Activated T-helper 2 cell treated with anti-CD3 and anti-CD28 coated beads, Interferon-gamma antibody, Interleukin-2, Interleukin-4, amounts not matched to agents 10 μg/mL and 5 μg/mL and 100 μg/mL, durations not matched to agents 14 hours and 24 hours and 36 hours (primary cell): Measurements from ENCODE around the gene MAP2K1. TPM values are rescaled to one million over a fixed set of nuclear protein-coding genes. Genes with fewer than 3 reads are reported as not detected.

ENCODE experiments used
- DNase-seq: peaks from one replicate; pipeline ENCODE4 v3.0.0; 2021; ENCODE audit warnings: low spot score
- H3K27ac Mint-ChIP-seq: one replicate; pipeline ENCODE4 v1.8.0; 2021; ENCODE audit warnings: mixed read lengths
- H3K27me3 Mint-ChIP-seq: one replicate; pipeline ENCODE4 v1.8.0; 2021; ENCODE audit warnings: low read depth, mixed read lengths
- H3K36me3 Mint-ChIP-seq: one replicate; pipeline ENCODE4 v1.8.0; 2021; ENCODE audit warnings: low read depth, mixed read lengths
- H3K4me1 Mint-ChIP-seq: one replicate; pipeline ENCODE4 v1.8.0; 2021; ENCODE audit warnings: low read depth, mixed read lengths
- H3K4me3 Mint-ChIP-seq: one replicate; pipeline ENCODE4 v1.8.0; 2021; ENCODE audit warnings: low read depth, mild to moderate bottlenecking, moderate library complexity, mixed read lengths
- H3K9me3 Mint-ChIP-seq: one replicate; pipeline ENCODE4 v1.8.0; 2021; ENCODE audit warnings: mixed read lengths
- intact Hi-C: fragments of 100-400 bp; cut with micrococcal nuclease; formaldehyde crosslinking; loops from one replicate; pipeline ENCODE4 v1.15.1; 2023
- total RNA-seq: library from RNA; stranded (reverse); gene quantifications from 2 replicates; pipeline ENCODE4 v1.2.3, GENCODE V29; 2022

Gene MAP2K1
- total RNA-seq, 1 donor from 2014 or later, result 111 TPM

- H3K27ac Mint-ChIP-seq, result peak overlapping the region; percentile 7
- intact Hi-C loops, result no loop called here
- DNase-seq, result no peak
- no peaks in the 10 kb centered on the region for H3K9me3 Mint-ChIP-seq
- H3K4me1 Mint-ChIP-seq, result peaks cover 54% of the 10 kb centered on the region
- no peak overlapping the region for H3K4me3 Mint-ChIP-seq
- peaks cover 28% of the 10 kb centered on the region for H3K36me3 Mint-ChIP-seq
- no peaks in the 10 kb centered on the region for H3K27me3 Mint-ChIP-seq
Measured at GRCh38 chr15:66474963-66475362, 88.3 kb downstream of the MAP2K1 start.

GRCh38 chr15:66476535-66476934 is 89.8 kb downstream of the MAP2K1 start:
- peaks cover 42% of the 10 kb centered on the region for H3K4me1 Mint-ChIP-seq
- H3K9me3 Mint-ChIP-seq, result no peaks in the 10 kb centered on the region
- no peaks in the 10 kb centered on the region for H3K27me3 Mint-ChIP-seq
- H3K36me3 Mint-ChIP-seq, result peaks cover 36% of the 10 kb centered on the region
- intact Hi-C loops, result no loop called here
- DNase-seq, result no peak
- no peak overlapping the region for H3K4me3 Mint-ChIP-seq
- peak overlapping the region; percentile 76 for H3K27ac Mint-ChIP-seq

- no peak for DNase-seq
- H3K27me3 Mint-ChIP-seq, result no peaks in the 10 kb centered on the region
- H3K36me3 Mint-ChIP-seq, result peaks cover 40% of the 10 kb centered on the region
- H3K27ac Mint-ChIP-seq, result peak overlapping the region; percentile 55
- H3K9me3 Mint-ChIP-seq, result no peaks in the 10 kb centered on the region
- peaks cover 39% of the 10 kb centered on the region for H3K4me1 Mint-ChIP-seq
- H3K4me3 Mint-ChIP-seq, result no peak overlapping the region
- intact Hi-C loops, result no loop called here
Measured at GRCh38 chr15:66477011-66477410, 90.3 kb downstream of the MAP2K1 start.

DNA sequence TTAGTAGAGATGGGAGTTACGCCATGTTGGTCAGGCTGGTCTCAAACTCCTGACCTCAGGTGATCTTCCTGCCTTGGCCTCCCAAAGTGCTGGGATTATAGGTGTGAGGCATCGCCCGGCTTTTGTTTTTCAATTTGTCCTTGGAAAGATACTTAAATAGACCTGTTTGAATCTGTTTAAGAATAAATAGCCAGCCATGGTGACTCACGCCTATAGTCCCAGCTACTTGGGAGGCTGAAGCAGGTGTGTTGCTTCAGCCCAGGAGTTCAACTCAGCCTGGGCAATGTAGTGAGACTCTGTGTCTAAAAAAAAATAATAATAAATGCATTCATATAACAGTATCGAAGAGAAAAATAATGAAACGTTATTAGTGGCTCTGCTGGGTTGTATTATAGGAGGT is 93.6 kb downstream of the MAP2K1 start:
- peaks cover 40% of the 10 kb centered on the region for H3K36me3 Mint-ChIP-seq
- no peaks in the 10 kb centered on the region for H3K27me3 Mint-ChIP-seq
- no peak overlapping the region for H3K27ac Mint-ChIP-seq

DNA sequence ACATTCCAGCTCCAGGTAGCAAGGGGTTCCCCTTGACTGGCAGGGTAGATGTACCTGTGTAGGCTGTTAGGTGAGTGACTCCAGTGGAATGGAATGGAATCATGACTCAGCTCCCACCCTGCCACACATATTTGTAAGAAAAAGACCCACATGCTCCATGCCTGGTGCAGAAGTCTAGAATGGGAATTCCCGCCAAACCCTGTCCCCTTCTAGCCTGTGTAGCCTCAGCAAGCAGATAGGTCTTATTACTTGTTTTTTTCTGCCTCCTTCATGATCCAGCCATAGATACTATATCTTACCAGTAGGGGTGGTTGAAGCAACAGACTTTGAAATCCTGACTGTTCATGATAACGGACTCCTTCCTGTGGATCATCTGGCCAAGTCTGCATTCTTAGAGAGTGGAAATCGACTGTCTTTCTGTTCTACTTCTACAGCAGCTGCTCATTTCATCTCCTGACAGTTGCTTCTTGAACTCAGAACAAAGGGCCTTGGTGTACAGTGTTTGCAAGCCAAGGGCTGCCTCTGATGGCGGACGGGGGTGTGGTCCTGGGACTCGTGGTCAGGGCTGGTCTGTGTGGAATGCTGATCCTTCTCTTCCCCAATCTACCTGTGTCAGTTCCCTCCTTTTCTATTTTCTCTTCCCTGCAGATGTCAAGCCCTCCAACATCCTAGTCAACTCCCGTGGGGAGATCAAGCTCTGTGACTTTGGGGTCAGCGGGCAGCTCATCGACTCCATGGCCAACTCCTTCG is 94.6 kb downstream of the MAP2K1 start:
- Mint-ChIP-seq H3K9me3 (no peaks in the 10 kb centered on the region), H3K27ac (no peak overlapping the region), H3K4me3 (no peak overlapping the region), H3K27me3 (no peaks in the 10 kb centered on the region), H3K4me1 (peaks cover 7% of the 10 kb centered on the region), H3K36me3 (peaks cover 47% of the 10 kb centered on the region)
- intact Hi-C loops, result no loop called here
- no peak for DNase-seq

More for the DNA sequence above, 93.6 kb downstream of the MAP2K1 start:
- DNase-seq, result no peak
- intact Hi-C loops, result no loop called here
- no peaks in the 10 kb centered on the region for H3K9me3 Mint-ChIP-seq
- H3K4me1 Mint-ChIP-seq, result peaks cover 17% of the 10 kb centered on the region
- no peak overlapping the region for H3K4me3 Mint-ChIP-seq

- Mint-ChIP-seq H3K36me3 (peaks cover 57% of the 10 kb centered on the region), H3K27ac (no peak overlapping the region), H3K4me1 (no peaks in the 10 kb centered on the region), H3K4me3 (no peak overlapping the region), H3K27me3 (no peaks in the 10 kb centered on the region), H3K9me3 (no peaks in the 10 kb centered on the region)
- DNase-seq, result no peak
- intact Hi-C loops, result no loop called here
Measured at GRCh38 chr15:66482539-66482938, 95.8 kb downstream of the MAP2K1 start.

DNA sequence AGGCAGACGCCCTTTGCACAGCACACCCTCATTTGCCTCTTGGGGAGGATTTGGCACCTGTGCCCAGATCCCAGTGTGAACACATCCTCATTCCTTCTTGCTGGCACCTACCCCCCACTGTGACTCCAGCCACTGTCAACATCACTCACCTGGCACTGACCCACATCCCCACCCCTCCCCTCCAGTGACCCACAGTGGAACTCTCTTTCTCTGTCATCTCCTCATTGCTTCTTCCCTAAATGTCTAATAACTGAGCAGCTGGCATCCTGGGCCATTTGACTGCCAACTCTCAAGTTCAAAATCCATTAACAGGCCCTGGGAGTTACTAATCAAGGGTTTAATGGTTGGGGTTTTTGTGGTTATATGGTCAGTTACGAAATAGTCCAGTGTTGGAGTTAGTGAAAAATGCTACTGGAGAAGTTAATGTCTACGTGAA is 96.4 kb downstream of the MAP2K1 start:
- intact Hi-C loops, result no loop called here
- Mint-ChIP-seq H3K27me3 (no peaks in the 10 kb centered on the region), H3K27ac (no peak overlapping the region), H3K9me3 (no peaks in the 10 kb centered on the region), H3K4me3 (no peak overlapping the region), H3K4me1 (no peaks in the 10 kb centered on the region), H3K36me3 (peaks cover 63% of the 10 kb centered on the region)
- no peak for DNase-seq

DNA sequence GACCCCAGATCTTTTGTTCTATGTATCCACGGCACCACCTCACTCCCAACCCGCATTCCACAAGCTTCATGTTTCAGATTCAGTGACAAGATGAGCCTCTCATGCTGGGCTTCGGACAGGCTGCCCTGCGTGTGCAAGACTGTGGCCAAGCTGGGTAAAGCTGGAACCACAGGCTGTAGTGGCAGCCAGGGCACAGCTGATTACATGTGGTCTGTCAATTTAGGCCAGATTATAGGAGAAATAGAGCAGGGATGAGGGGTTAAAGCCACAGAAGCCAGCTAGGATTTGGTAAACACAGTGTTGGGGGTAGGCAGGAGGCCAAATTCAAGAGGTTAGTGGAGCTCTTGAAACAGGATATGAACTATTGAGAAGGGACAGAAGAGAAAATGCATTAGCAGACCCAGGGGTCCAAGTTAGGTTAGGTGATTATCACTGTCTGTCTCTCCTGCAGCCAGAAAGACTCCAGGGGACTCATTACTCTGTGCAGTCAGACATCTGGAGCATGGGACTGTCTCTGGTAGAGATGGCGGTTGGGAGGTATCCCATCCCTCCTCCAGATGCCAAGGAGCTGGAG is 97.9 kb downstream of the MAP2K1 start:
- DNase-seq, result no peak
- H3K4me1 Mint-ChIP-seq, result no peaks in the 10 kb centered on the region
- H3K9me3 Mint-ChIP-seq, result no peaks in the 10 kb centered on the region
- H3K27me3 Mint-ChIP-seq, result no peaks in the 10 kb centered on the region
- H3K36me3 Mint-ChIP-seq, result peaks cover 72% of the 10 kb centered on the region
- H3K27ac Mint-ChIP-seq, result no peak overlapping the region
- no peak overlapping the region for H3K4me3 Mint-ChIP-seq
- intact Hi-C loops, result no loop called here

DNA sequence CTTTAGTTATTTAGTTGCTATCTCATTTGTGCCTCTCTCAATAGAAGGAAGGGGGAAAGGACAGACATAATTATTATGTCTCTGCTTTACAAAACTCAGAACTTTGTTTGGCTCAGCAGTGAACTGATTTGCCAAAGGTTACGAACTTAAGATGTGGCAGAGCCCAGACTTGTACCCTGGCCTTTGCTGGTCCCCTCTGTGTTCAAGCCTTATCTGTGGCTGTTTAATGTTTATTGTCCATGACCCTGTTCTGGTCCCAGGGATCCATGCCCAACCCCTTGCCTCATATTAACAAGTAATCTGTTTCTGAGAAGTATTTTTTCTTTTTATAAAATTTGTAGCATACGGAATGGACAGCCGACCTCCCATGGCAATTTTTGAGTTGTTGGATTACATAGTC is 100.2 kb downstream of the MAP2K1 start:
- Mint-ChIP-seq H3K36me3 (peaks cover 79% of the 10 kb centered on the region), H3K4me3 (no peak overlapping the region), H3K9me3 (no peaks in the 10 kb centered on the region), H3K4me1 (peaks cover 7% of the 10 kb centered on the region), H3K27ac (no peak overlapping the region), H3K27me3 (no peaks in the 10 kb centered on the region)
- DNase-seq, result no peak
- intact Hi-C loops, result no loop called here

- Mint-ChIP-seq H3K4me1 (peaks cover 7% of the 10 kb centered on the region), H3K36me3 (peaks cover 81% of the 10 kb centered on the region), H3K27ac (no peak overlapping the region), H3K9me3 (no peaks in the 10 kb centered on the region), H3K27me3 (no peaks in the 10 kb centered on the region), H3K4me3 (no peak overlapping the region)
- intact Hi-C loops, result no loop called here
- DNase-seq, result no peak
Measured at GRCh38 chr15:66488525-66488924, 101.8 kb downstream of the MAP2K1 start.

GRCh38 chr15:66489179-66489791 is 102.6 kb downstream of the MAP2K1 start:
- peaks cover 87% of the 10 kb centered on the region for H3K36me3 Mint-ChIP-seq

DNA sequence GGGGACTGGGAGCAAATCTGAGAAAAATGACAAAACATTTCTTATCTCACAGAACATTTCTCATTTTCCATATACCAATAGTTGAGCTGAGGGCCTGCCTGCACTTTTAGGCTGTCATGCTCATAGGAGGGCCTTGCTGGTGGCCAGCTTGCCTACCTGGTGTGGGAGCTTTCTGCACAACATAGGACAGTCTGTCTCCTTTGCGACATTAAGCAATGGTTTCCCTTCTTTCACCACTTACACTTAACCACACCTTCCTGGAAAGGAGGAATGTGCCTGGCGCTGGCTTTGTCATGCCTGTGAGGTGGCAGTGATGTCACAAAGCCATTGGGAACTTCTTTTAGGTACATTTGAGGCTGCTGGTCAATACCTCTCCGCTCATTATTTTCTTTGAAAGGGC is 105.1 kb downstream of the MAP2K1 start:
- peak overlapping the region; percentile 28 for H3K27ac Mint-ChIP-seq
- intact Hi-C loops, result no loop called here
- no peak for DNase-seq
- no peaks in the 10 kb centered on the region for H3K9me3 Mint-ChIP-seq
- H3K4me1 Mint-ChIP-seq, result peaks cover 17% of the 10 kb centered on the region
- no peaks in the 10 kb centered on the region for H3K27me3 Mint-ChIP-seq
- no peak overlapping the region for H3K4me3 Mint-ChIP-seq
- peaks cover 86% of the 10 kb centered on the region for H3K36me3 Mint-ChIP-seq

More at GRCh38 chr15:66489179-66489791, 102.6 kb downstream of the MAP2K1 start:
- Mint-ChIP-seq H3K4me3 (no peak overlapping the region), H3K27ac (no peak overlapping the region), H3K4me1 (peaks cover 7% of the 10 kb centered on the region), H3K9me3 (no peaks in the 10 kb centered on the region), H3K27me3 (no peaks in the 10 kb centered on the region)
- no peak for DNase-seq
- intact Hi-C loops, result no loop called here

GRCh38 chr15:66494262-66494661 is 107.5 kb downstream of the MAP2K1 start:
- no peaks in the 10 kb centered on the region for H3K27me3 Mint-ChIP-seq
- no peak for DNase-seq
- intact Hi-C loops, result no loop called here
- peak overlapping the region; percentile 13 for H3K27ac Mint-ChIP-seq
- H3K9me3 Mint-ChIP-seq, result no peaks in the 10 kb centered on the region
- H3K4me1 Mint-ChIP-seq, result peaks cover 26% of the 10 kb centered on the region
- H3K4me3 Mint-ChIP-seq, result no peak overlapping the region
- H3K36me3 Mint-ChIP-seq, result peaks cover 90% of the 10 kb centered on the region
